ENCODE results near the gene MYL4. TPM values are rescaled to one million over a fixed set of nuclear protein-coding genes. Genes with fewer than 3 reads are reported as not detected.

Gene MYL4
- total and polyA plus RNA-seq, 2 of the 8 experiments (the other 6 are each of a cell fraction or from before 2014, with no cell fraction given): 0.12 TPM; not detected in 1

DNA sequence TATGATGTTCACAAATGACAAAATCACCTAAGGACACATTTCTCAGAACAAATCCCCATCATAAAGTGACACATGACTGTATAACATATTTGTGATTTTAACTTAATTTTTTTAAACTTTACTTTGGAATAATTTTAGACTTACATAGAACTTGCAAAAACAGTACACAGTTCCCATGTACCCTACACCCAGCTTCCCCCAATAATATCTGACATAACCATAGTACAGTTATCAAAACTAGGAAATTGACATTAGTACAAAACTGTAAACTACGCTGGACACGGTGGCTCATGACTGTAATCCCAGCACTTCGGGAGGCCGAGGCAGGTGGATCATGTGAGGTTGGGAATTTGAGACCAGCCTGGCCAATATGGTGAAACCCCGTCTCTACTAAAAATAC lies 44.9 kb upstream of the MYL4 start:
- Histone ChIP-seq H3K23me2 (ENCODE audit: low read depth, low read length) (no peaks in the 10 kb centered on the region), H2BK20ac (ENCODE audit: low read length) (no peak overlapping the region), H2AK5ac (ENCODE audit: low read depth, low read length) (no peak overlapping the region), H3K27ac (ENCODE audit: low read depth, low read length) (no peak overlapping the region), H3K36me3 (ENCODE audit: control insufficient read depth in 2 of 4, insufficient read depth in 4 of 4, low read length in 3 of 4) (peaks cover under 1 to 22% (median 5%) of the 10 kb centered on the region in 4 experiments; a peak in 7 of 8 replicates), H2AFZ (ENCODE audit: low read length) (no peak overlapping the region), H3K4me2 (ENCODE audit: insufficient read depth in 1 of 2, low read depth in 2 of 2, low read length in 2 of 2) (no peak overlapping the region), H3K9me3 (ENCODE audit: insufficient read depth in 2 of 2, low read depth in 1 of 2, low read length in 1 of 2) (no peaks in the 10 kb centered on the region), H3K79me1 (ENCODE audit: low read depth, low read length) (no peaks in the 10 kb centered on the region), H2BK12ac (ENCODE audit: low read depth, low read length) (no peak overlapping the region), H4K5ac (ENCODE audit: insufficient read length, low read depth, low read length) (no peak overlapping the region), H2BK5ac (ENCODE audit: low read depth, low read length) (no peak overlapping the region), H3K14ac (ENCODE audit: insufficient read length) (no peak overlapping the region), H2BK120ac (replicated peaks; ENCODE audit: low read depth, low read length) (no peak overlapping the region), H3K9ac (replicated peaks in 1 of 4; ENCODE audit: extremely low read depth in 1 of 4, low read depth in 3 of 4, low read length in 3 of 4) (no peak overlapping the region), H3K23ac (ENCODE audit: insufficient read length) (no peak overlapping the region), H3K4ac (replicated peaks; ENCODE audit: insufficient read length, low read depth, low read length) (no peak overlapping the region), H3K27me3 (replicated peaks in 1 of 4; ENCODE audit: control insufficient read depth in 3 of 4, extremely low read depth in 1 of 4, insufficient read depth in 3 of 4, low read length in 3 of 4) (no peaks in the 10 kb centered on the region), H4K20me1 (replicated peaks in 1 of 2; ENCODE audit: control insufficient read depth in 1 of 2, insufficient read depth in 2 of 2, low read length in 2 of 2) (peaks cover 0 to 3% of the 10 kb centered on the region in 2 experiments), H4K8ac (ENCODE audit: extremely low read depth, insufficient read depth, low read length) (no peak overlapping the region), H4K91ac (replicated peaks; ENCODE audit: insufficient read length, low read length) (no peak overlapping the region), H3K56ac (replicated peaks; ENCODE audit: insufficient read length, low read depth, low read length) (no peak overlapping the region), H3K18ac (ENCODE audit: extremely low read depth, low read length) (no peak overlapping the region), H3K4me3 (ENCODE audit: extremely low read depth in 1 of 4, insufficient read depth in 2 of 4, low read depth in 3 of 4, low read length in 4 of 4) (no peak overlapping the region), H2BK15ac (ENCODE audit: low read length) (no peak overlapping the region), H3K4me1 (replicated peaks in 1 of 4; ENCODE audit: control insufficient read depth in 3 of 4, insufficient read depth in 4 of 4, low read length in 3 of 4) (no peaks in the 10 kb centered on the region), H3K79me2 (ENCODE audit: control insufficient read depth in 1 of 2, insufficient read depth in 2 of 2, low read length in 2 of 2) (no peaks in the 10 kb centered on the region)
- no peak for FAIRE-seq
- POLR2A ChIA-PET (ENCODE audit: partially characterized antibody): no interaction called here
- CTCF ChIA-PET (ENCODE audit: partially characterized antibody): no interaction called here
- no peak for DNase-seq (ENCODE audit: low read depth in 1 of 2, low spot score in 2 of 2)
- 97% methylated on average over 5 of the region's 5 CpGs; no CpG with 5 or more reads in 1 of the 2 experiments for WGBS, 2 experiments (ENCODE audit: extremely low coverage in 1 of 2, insufficient coverage in 1 of 2, insufficient read length in 1 of 2, insufficient replicate concordance in 2 of 2, low coverage in 1 of 2, low lambda C conversion rate in 2 of 2, missing lambda C conversion rate in 1 of 2)
- no peak for TF ChIP-seq PHF8 (conservative IDR thresholded peaks at IDR 0.05; ENCODE audit: low read depth, low read length)
- TF ChIP-seq SP1 (IDR thresholded peaks at IDR 0.05; ENCODE audit: low read depth, low read length): no peak
- TF ChIP-seq CEBPB (IDR thresholded peaks at IDR 0.05; ENCODE audit: low read depth, low read length): no peak
- no peak for TF ChIP-seq TBP (IDR thresholded peaks at IDR 0.05; ENCODE audit: low read depth, low read length)
